Measurements from ENCODE around the gene TAX1BP3.

DNA sequence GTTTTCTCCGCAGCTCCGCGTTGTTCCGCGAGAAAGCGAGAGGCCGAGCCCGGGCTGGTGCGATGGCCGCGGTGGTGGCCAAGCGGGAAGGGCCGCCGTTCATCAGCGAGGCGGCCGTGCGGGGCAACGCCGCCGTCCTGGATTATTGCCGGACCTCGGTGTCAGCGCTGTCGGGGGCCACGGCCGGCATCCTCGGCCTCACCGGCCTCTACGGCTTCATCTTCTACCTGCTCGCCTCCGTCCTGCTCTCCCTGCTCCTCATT, 638 bp upstream of the TAX1BP3 start:
- TF ChIP-seq, protein P1, sequence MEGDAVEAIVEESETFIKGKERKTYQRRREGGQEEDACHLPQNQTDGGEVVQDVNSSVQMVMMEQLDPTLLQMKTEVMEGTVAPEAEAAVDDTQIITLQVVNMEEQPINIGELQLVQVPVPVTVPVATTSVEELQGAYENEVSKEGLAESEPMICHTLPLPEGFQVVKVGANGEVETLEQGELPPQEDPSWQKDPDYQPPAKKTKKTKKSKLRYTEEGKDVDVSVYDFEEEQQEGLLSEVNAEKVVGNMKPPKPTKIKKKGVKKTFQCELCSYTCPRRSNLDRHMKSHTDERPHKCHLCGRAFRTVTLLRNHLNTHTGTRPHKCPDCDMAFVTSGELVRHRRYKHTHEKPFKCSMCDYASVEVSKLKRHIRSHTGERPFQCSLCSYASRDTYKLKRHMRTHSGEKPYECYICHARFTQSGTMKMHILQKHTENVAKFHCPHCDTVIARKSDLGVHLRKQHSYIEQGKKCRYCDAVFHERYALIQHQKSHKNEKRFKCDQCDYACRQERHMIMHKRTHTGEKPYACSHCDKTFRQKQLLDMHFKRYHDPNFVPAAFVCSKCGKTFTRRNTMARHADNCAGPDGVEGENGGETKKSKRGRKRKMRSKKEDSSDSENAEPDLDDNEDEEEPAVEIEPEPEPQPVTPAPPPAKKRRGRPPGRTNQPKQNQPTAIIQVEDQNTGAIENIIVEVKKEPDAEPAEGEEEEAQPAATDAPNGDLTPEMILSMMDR (IDR thresholded peaks at IDR 0.05): no peak
- TF ChIP-seq POLR2A (IDR thresholded peaks at IDR 0.05): no peak

All from adrenal gland (tissue), 5 donors.